Karpas-422 (cell line): ENCODE data around the gene EIF3F. TPM values are rescaled to one million over a fixed set of nuclear protein-coding genes. Genes with fewer than 3 reads are reported as not detected.

Experiments used
- DNase-seq: peaks from one replicate; pipeline ENCODE4 v3.0.0-alpha.2; 2015
- H2AFZ ChIP-seq: fragments of 200-600 bp; sonication (generic); 2 replicates; pipeline ENCODE4 v1.6.1; 2014; ENCODE audit warnings: antibody characterized with exemption, low read length, mixed read lengths
- H3K27ac ChIP-seq: fragments of 200-600 bp; sonication (generic); 2 replicates; pipeline ENCODE4 v1.5.1; 2014; ENCODE audit warnings: mild to moderate bottlenecking, low read length, moderate library complexity
- H3K27me3 ChIP-seq: fragments of 200-600 bp; sonication (generic); 2 replicates; pipeline ENCODE4 v1.6.1; 2014; ENCODE audit warnings: low read length, mixed read lengths
- H3K36me3 ChIP-seq: fragments of 200-600 bp; sonication (generic); 2 replicates; pipeline ENCODE4 v1.6.1; 2014; ENCODE audit warnings: low read length, mixed read lengths; ENCODE audit not compliant: insufficient read depth
- H3K4me1 ChIP-seq: fragments of 200-600 bp; sonication (generic); 2 replicates; pipeline ENCODE4 v1.6.1; 2014; ENCODE audit warnings: mild to moderate bottlenecking, low read length, mixed read lengths
- H3K4me2 ChIP-seq: fragments of 200-600 bp; sonication (generic); 2 replicates; pipeline ENCODE4 v1.6.1; 2014; ENCODE audit warnings: low read length, low read depth, mild to moderate bottlenecking; ENCODE audit not compliant: poor library complexity, severe bottlenecking
- H3K4me3 ChIP-seq: fragments of 200-600 bp; sonication (generic); 2 replicates; pipeline ENCODE4 v1.5.1; 2014; ENCODE audit warnings: mild to moderate bottlenecking, antibody characterized with exemption, low read length, mixed read lengths
- H3K79me2 ChIP-seq: fragments of 200-600 bp; sonication (generic); 2 replicates; pipeline ENCODE4 v1.6.1; 2014; ENCODE audit warnings: mild to moderate bottlenecking, low read length, mixed read lengths
- H3K9ac ChIP-seq: fragments of 200-600 bp; sonication (generic); 2 replicates; pipeline ENCODE4 v1.6.0; 2014; ENCODE audit warnings: low read length
- H3K9me2 ChIP-seq: fragments of 200-600 bp; sonication (generic), shearing (Covaris generic); replicated peaks from 2 replicates; pipeline ENCODE4 v1.6.0; 2014; ENCODE audit warnings: mild to moderate bottlenecking, low read length, moderate library complexity; ENCODE audit not compliant: insufficient read depth
- H3K9me3 ChIP-seq: fragments of 300-700, 200-600 bp; sonication (generic); 2 replicates; pipeline ENCODE4 v1.6.1; 2014; ENCODE audit warnings: low read length, mixed read lengths
- H4K20me1 ChIP-seq: fragments of 200-600 bp; sonication (generic); 2 replicates; pipeline ENCODE4 v1.6.1; 2014; ENCODE audit warnings: mild to moderate bottlenecking, antibody characterized with exemption, low read length, low read depth; ENCODE audit not compliant: insufficient read depth
- total RNA-seq: library from RNA; depleted of rRNA; stranded (reverse); fragments of >200 nt; shearing (Covaris generic); gene quantifications from 2 replicates; pipeline ENCODE4 v1.2.3, GENCODE V29; 2014; ENCODE audit warnings: low replicate concordance

The EIF3F gene
- total RNA-seq, 1 experiment from 2014 or later, result 767 TPM

DNA sequence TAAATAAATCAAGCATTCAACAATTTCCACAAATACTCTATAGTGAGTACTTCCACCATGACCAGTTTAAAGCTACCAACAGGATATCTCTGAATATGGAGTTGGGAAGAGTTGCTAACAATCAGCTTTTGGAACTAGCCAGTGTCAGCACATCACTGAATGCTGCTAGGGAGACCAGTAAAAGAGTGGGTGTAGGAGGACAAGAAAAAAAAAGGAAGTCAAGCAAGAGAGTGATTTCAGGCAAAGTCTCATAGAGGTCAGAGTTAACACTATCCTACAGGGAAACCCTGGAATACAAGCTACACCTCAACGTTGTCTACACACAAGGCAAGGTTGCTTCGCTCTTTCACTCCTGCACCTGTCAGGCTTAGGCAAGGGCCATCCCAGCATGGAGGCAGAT lies 24.2 kb downstream of the EIF3F start:
- H3K4me3 ChIP-seq, result no peak overlapping the region
- H3K79me2 ChIP-seq, result no peaks in the 10 kb centered on the region
- H3K9me2 ChIP-seq, result no peaks in the 10 kb centered on the region
- H4K20me1 ChIP-seq, result no peaks in the 10 kb centered on the region
- H3K9ac ChIP-seq, result no peak overlapping the region
- no peak for DNase-seq
- H3K27ac ChIP-seq, result no peak overlapping the region
- no peaks in the 10 kb centered on the region for H3K36me3 ChIP-seq
- no peak overlapping the region for H2AFZ ChIP-seq
- H3K4me2 ChIP-seq, result no peak overlapping the region
- no peaks in the 10 kb centered on the region for H3K4me1 ChIP-seq
- H3K27me3 ChIP-seq, result no peaks in the 10 kb centered on the region
- no peaks in the 10 kb centered on the region for H3K9me3 ChIP-seq

DNA sequence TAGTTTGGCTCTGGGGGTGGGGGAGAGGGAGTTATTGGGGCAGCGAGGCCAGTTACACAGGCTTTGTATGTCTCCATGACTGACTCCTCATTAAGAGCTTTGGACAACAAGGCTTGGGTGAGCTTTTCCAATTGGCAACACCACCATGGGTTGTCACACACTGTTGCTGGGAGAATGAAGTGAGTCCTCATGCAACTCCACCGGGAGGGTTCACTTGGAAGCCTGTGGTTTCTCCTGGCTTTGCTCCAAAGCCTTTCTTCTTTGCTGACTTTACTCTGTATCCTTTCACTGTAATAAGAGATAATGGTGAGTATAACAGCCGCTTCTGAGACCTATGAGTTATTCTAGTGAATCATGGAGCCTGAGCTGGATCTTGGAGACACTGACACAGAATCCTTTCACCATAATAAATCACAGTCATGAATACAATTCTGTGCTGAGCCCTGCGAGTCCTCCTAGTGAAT lies 24.9 kb downstream of the EIF3F start:
- Histone ChIP-seq H3K79me2 (no peaks in the 10 kb centered on the region), H3K9me2 (no peaks in the 10 kb centered on the region), H3K4me3 (no peak overlapping the region), H3K36me3 (no peaks in the 10 kb centered on the region), H3K27ac (no peak overlapping the region), H3K4me1 (no peaks in the 10 kb centered on the region), H3K9ac (no peak overlapping the region), H2AFZ (no peak overlapping the region), H3K27me3 (no peaks in the 10 kb centered on the region), H3K4me2 (no peak overlapping the region), H4K20me1 (no peaks in the 10 kb centered on the region), H3K9me3 (no peaks in the 10 kb centered on the region)
- DNase-seq, result no peak

DNA sequence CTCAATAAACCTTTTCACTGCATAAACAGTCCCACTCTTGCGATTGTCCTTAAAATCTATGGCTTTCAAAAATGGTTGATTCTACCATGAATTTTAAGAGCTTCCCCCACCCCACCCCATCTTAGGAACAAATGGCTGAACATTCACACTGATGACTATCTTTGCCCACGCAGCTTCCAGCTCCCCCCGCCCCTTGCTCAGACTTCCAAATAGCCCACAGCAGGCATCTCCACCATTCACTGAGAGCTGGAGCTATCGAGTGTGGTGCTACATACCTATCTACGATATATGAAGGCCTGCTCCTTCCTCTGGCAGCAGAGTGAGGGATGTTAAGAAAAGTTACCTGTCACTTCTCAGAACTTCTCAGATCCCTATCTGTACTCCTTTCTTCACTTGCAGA lies 26.7 kb downstream of the EIF3F start:
- DNase-seq, result no peak
- no peak overlapping the region for H3K4me2 ChIP-seq
- no peaks in the 10 kb centered on the region for H4K20me1 ChIP-seq

DNA sequence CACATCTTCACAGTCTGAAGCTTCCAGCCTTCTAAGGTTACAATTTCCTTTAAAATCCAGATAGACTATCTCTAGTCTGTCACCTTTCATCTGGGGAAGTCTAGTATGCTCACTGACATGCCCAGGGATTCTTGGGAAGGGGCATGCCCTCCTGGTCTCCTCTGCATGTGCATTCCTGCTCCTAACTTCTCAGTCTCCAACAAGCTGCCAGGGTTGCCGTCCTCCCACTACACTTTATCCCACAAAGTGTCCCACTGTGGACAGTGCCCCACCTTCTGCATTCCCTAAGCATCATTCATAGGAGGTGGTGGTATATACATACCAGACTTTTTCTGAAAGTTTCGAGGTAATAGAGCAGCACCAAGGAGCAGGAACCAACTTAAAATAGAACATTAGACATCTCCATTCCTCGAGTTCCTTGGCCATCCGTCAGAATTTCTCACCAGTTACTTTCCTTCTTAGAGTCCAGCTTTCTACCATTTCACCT lies 28.7 kb downstream of the EIF3F start:
- Histone ChIP-seq H3K27me3 (no peaks in the 10 kb centered on the region), H3K9ac (no peak overlapping the region), H4K20me1 (no peaks in the 10 kb centered on the region), H3K4me2 (no peak overlapping the region), H3K27ac (no peak overlapping the region), H3K36me3 (no peaks in the 10 kb centered on the region), H3K4me1 (no peaks in the 10 kb centered on the region), H2AFZ (no peak overlapping the region), H3K9me3 (no peaks in the 10 kb centered on the region), H3K9me2 (no peaks in the 10 kb centered on the region), H3K4me3 (no peak overlapping the region), H3K79me2 (no peaks in the 10 kb centered on the region)
- DNase-seq, result no peak

More for the DNA sequence above, 26.7 kb downstream of the EIF3F start:
- Histone ChIP-seq H3K79me2 (no peaks in the 10 kb centered on the region), H3K27ac (no peak overlapping the region), H2AFZ (no peak overlapping the region), H3K9me3 (no peaks in the 10 kb centered on the region), H3K9ac (no peak overlapping the region), H3K4me1 (no peaks in the 10 kb centered on the region), H3K9me2 (no peaks in the 10 kb centered on the region), H3K27me3 (no peaks in the 10 kb centered on the region), H3K4me3 (no peak overlapping the region), H3K36me3 (no peaks in the 10 kb centered on the region)

DNA sequence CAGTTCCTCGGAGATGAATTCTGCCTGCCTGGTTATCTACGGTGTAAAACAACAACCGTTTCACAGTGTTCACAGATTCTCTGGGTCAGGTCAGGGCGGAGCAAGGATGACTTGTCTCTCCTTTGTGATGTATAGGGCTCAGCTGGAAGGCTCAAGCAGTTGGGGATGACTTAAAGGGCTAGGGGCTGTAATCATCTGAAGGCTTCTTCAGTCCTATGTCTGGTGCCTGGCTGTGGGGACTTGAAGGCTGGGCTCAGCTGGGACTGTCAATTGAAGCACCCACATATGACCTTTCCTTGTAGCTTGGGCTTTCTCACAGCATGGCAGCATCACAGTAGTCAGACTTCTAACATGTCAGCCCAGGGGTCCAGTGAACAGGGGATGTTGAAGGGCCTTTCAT lies 29.3 kb downstream of the EIF3F start:
- H3K4me1 ChIP-seq, result no peaks in the 10 kb centered on the region
- H4K20me1 ChIP-seq, result no peaks in the 10 kb centered on the region
- no peak overlapping the region for H2AFZ ChIP-seq
- no peak overlapping the region for H3K4me2 ChIP-seq
- H3K27ac ChIP-seq, result no peak overlapping the region
- DNase-seq, result no peak
- H3K36me3 ChIP-seq, result no peaks in the 10 kb centered on the region
- H3K79me2 ChIP-seq, result no peaks in the 10 kb centered on the region
- no peak overlapping the region for H3K4me3 ChIP-seq
- H3K9ac ChIP-seq, result no peak overlapping the region
- no peaks in the 10 kb centered on the region for H3K9me3 ChIP-seq
- no peaks in the 10 kb centered on the region for H3K27me3 ChIP-seq
- no peaks in the 10 kb centered on the region for H3K9me2 ChIP-seq

DNA sequence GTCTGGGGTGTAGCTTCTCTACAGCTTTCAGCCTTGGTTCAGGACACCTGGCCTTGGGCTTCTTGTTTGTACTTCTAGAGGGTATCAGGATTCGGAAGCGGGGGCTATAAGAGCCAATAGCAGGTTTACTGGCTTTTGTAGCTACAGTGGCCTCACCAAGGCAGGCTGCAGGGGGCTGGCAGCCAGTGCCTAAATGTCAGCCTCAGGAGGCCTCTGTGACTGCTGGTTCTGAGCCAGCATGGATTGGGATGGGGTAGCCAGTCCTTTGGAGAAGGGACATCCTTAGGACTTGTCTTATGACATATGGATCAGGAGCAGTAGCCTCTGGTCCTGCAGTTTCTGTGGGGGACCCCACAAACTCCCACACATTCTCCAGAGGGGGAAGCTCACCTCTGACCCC lies 29.9 kb downstream of the EIF3F start:
- no peak overlapping the region for H2AFZ ChIP-seq
- H3K9me2 ChIP-seq, result no peaks in the 10 kb centered on the region
- no peak overlapping the region for H3K9ac ChIP-seq
- no peak overlapping the region for H3K27ac ChIP-seq
- H3K4me2 ChIP-seq, result no peak overlapping the region
- H3K4me1 ChIP-seq, result no peaks in the 10 kb centered on the region
- H3K36me3 ChIP-seq, result no peaks in the 10 kb centered on the region
- no peaks in the 10 kb centered on the region for H3K27me3 ChIP-seq
- no peaks in the 10 kb centered on the region for H3K9me3 ChIP-seq
- no peak for DNase-seq
- no peaks in the 10 kb centered on the region for H4K20me1 ChIP-seq
- H3K79me2 ChIP-seq, result no peaks in the 10 kb centered on the region
- H3K4me3 ChIP-seq, result no peak overlapping the region

DNA sequence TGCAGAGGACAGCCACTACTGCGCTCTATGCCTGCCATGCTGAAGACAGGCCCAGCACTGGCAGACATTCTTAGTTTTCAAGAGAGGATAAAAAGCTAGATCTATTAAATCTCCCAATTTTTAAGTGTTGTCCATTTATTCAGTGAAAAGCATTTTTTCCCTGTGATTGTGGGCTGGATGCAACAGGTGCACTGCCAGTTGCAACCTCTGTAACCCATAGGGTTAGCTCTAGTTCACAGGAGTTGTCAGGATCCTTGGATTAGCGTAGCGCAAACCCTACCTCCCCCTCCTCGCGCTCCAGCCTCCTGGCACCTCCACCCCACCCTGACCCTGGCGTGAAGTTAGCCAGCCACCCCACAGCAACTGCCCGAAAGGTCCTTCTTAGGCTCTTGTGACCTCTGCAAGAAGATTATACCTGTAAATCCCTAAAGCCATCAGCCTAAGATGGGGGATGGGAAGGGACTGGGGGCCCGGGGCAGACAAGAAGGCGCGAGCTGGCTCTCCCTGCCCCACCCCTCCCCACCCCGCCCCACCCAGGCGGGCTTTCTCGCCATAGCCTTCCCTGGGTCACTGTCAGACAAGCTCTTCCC lies 30.9 kb downstream of the EIF3F start:
- no peak overlapping the region for H3K4me2 ChIP-seq
- no peaks in the 10 kb centered on the region for H3K9me2 ChIP-seq
- H2AFZ ChIP-seq, result no peak overlapping the region
- no peak overlapping the region for H3K27ac ChIP-seq
- H3K4me3 ChIP-seq, result no peak overlapping the region
- no peaks in the 10 kb centered on the region for H3K79me2 ChIP-seq
- no peaks in the 10 kb centered on the region for H3K27me3 ChIP-seq
- no peaks in the 10 kb centered on the region for H3K9me3 ChIP-seq
- H3K9ac ChIP-seq, result no peak overlapping the region
- no peaks in the 10 kb centered on the region for H4K20me1 ChIP-seq
- no peak for DNase-seq
- no peaks in the 10 kb centered on the region for H3K4me1 ChIP-seq
- H3K36me3 ChIP-seq, result no peaks in the 10 kb centered on the region

DNA sequence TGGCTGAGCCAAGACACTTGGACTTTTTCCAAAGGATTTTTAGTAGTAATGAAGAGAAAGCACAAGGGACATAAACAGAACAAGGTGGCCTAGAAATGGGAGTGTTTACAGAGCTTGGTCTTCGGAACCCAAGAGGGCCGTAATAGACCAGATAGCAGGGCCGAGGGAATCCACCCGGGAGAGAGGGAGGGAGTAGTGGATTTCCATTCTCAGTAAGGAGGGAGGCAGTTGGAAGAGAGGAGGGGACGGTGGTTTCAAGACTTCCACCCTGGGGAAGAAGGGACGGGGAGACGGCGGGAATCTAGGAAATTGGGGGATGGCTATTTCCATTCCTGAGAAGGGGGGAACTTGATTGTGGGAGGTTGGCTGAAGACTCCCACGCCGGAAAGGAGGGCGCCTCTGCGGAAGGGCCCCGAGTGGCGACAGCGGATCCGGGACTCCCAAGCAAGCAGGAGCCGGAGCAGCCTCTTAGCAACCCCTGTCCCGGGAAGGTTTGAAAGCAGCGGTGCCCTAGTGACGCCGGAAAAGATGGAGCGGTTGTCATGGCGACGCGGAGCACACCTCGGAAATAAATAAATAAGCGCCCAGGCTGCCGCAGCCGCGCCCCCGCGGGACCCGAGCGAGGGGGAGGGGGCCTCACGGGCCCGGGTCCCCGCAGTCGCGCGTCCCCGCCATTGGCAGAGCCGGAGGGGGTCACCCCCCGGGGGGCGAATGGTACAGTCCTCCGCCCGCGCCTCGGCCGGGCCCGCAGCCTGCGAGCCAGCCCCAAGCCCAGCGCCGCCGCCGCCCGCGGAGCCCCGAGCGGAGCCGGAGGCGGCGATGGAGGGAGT lies 31.6 kb downstream of the EIF3F start:
- no peak overlapping the region for H3K9ac ChIP-seq
- no peaks in the 10 kb centered on the region for H3K36me3 ChIP-seq
- no peak for DNase-seq
- no peaks in the 10 kb centered on the region for H4K20me1 ChIP-seq
- H3K9me2 ChIP-seq, result no peaks in the 10 kb centered on the region
- H3K4me3 ChIP-seq, result no peak overlapping the region
- H3K4me2 ChIP-seq, result no peak overlapping the region
- H3K9me3 ChIP-seq, result no peaks in the 10 kb centered on the region
- no peak overlapping the region for H3K27ac ChIP-seq
- no peaks in the 10 kb centered on the region for H3K79me2 ChIP-seq
- no peaks in the 10 kb centered on the region for H3K4me1 ChIP-seq
- no peaks in the 10 kb centered on the region for H3K27me3 ChIP-seq
- H2AFZ ChIP-seq, result no peak overlapping the region
